ENCODE measurements around the gene SLC39A11. TPM values are rescaled to one million over a fixed set of nuclear protein-coding genes. Genes with fewer than 3 reads are reported as not detected.

The SLC39A11 gene
- total RNA-seq, 1 experiment from 2014 or later = 15.2 TPM

DNA sequence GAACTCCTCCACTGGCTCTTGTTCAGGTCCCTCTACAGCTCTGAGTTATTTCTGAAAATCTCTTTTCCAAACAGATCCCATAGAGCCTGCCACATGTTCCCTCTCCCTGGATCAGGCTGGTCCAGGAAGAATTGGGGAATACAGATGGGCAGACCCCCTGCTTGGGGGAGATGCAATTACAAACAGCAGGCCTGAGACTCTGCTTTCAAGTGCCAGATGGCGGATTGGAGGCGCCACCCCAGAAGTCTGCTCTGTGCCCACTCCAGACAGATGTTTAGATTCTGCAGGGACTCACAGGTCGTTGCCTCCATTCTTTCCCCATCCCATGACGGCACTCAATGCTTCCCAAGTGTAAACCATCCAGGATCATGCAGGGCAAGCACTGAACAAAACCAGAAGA is 316.6 kb downstream of the SLC39A11 start:
- Histone ChIP-seq H3K56ac (ENCODE audit: insufficient read length, low read depth, low read length) (no peak overlapping the region), H2AFZ (ENCODE audit: low read length) (no peak overlapping the region), H3K79me2 (ENCODE audit: insufficient read depth, low read length) (no peaks in the 10 kb centered on the region), H3K4me1 (ENCODE audit: insufficient read depth, low read length) (no peaks in the 10 kb centered on the region), H3K9ac (ENCODE audit: extremely low read depth, insufficient read length, low read length) (no peak overlapping the region), H4K20me1 (ENCODE audit: control insufficient read depth, insufficient read depth, insufficient read length) (no peaks in the 10 kb centered on the region), H3K4me2 (ENCODE audit: insufficient read depth, insufficient read length, low read length) (no peak overlapping the region), H3K27ac (ENCODE audit: insufficient read length, low read depth, low read length) (no peak overlapping the region), H3K23me2 (ENCODE audit: insufficient read length, low read depth, low read length, poor library complexity, severe bottlenecking) (no peaks in the 10 kb centered on the region), H2AK5ac (ENCODE audit: insufficient read length, low read length) (no peak overlapping the region), H2BK120ac (ENCODE audit: low read depth, low read length, poor library complexity, severe bottlenecking) (no peak overlapping the region), H2BK12ac (ENCODE audit: insufficient read length, low read depth, low read length) (no peak overlapping the region), H2BK20ac (ENCODE audit: low read depth, low read length, poor library complexity, severe bottlenecking) (no peak overlapping the region), H3K27me3 (ENCODE audit: insufficient read depth, low read length) (no peaks in the 10 kb centered on the region), H3K4ac (ENCODE audit: low read depth, low read length) (no peak overlapping the region), H3K14ac (ENCODE audit: insufficient read depth, low read length) (no peak overlapping the region), H4K91ac (ENCODE audit: insufficient read length, low read depth, low read length) (no peak overlapping the region), H4K8ac (replicated peaks; ENCODE audit: insufficient read length, low read depth, low read length) (no peak overlapping the region), H3K23ac (ENCODE audit: insufficient read length, low read depth, low read length) (no peak overlapping the region), H2BK5ac (ENCODE audit: insufficient read length, low read length) (no peak overlapping the region), H3K9me3 (ENCODE audit: control insufficient read depth, low read depth, low read length) (no peaks in the 10 kb centered on the region), H2BK15ac (ENCODE audit: low read depth, low read length) (no peak overlapping the region), H3K79me1 (ENCODE audit: insufficient read depth, low read depth, low read length, poor library complexity, severe bottlenecking) (no peaks in the 10 kb centered on the region), H3T11ph (ENCODE audit: low read length) (no peak overlapping the region), H3K18ac (ENCODE audit: insufficient read length, low read depth, low read length) (no peak overlapping the region), H4K5ac (ENCODE audit: insufficient read length, low read depth, low read length) (no peak overlapping the region)
- peak overlapping the region in 1 of 3 experiments; percentile 29; a peak in 2 of 7 replicates for H3K27ac Mint-ChIP-seq
- no peak overlapping the region for H3K4me3 Mint-ChIP-seq
- peaks cover 4% of the 10 kb centered on the region; the same call in 1 of the 2 replicates for H3K27me3 Mint-ChIP-seq (ENCODE audit: low read depth)
- no peaks in the 10 kb centered on the region for H3K36me3 Mint-ChIP-seq (ENCODE audit: insufficient read depth in 1 of 3, low read depth in 3 of 3)
- WGBS (ENCODE audit: extremely low coverage, insufficient read length, low lambda C conversion rate) = no CpG with 5 or more reads among the region's 4 CpGs
- peaks cover 10 to 13% of the 10 kb centered on the region in 2 experiments for H3K4me1 Mint-ChIP-seq
- TF ChIP-seq, protein P1, sequence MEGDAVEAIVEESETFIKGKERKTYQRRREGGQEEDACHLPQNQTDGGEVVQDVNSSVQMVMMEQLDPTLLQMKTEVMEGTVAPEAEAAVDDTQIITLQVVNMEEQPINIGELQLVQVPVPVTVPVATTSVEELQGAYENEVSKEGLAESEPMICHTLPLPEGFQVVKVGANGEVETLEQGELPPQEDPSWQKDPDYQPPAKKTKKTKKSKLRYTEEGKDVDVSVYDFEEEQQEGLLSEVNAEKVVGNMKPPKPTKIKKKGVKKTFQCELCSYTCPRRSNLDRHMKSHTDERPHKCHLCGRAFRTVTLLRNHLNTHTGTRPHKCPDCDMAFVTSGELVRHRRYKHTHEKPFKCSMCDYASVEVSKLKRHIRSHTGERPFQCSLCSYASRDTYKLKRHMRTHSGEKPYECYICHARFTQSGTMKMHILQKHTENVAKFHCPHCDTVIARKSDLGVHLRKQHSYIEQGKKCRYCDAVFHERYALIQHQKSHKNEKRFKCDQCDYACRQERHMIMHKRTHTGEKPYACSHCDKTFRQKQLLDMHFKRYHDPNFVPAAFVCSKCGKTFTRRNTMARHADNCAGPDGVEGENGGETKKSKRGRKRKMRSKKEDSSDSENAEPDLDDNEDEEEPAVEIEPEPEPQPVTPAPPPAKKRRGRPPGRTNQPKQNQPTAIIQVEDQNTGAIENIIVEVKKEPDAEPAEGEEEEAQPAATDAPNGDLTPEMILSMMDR (conservative IDR thresholded peaks at IDR 0.05) = no peak
- H3K9me3 Mint-ChIP-seq = no peaks in the 10 kb centered on the region
- DNase-seq = no peak
